GM12878 (cell line): Measurements from ENCODE around the gene ELMO2. TPM values are rescaled to one million over a fixed set of nuclear protein-coding genes. Genes with fewer than 3 reads are reported as not detected.

Experiments used
- ATF3 ChIP-seq: IDR thresholded peaks from 2 replicates; pipeline ENCODE4 v1.6.1; 2011; ENCODE audit warnings: low read depth, mild to moderate bottlenecking, low read length, moderate library complexity, borderline replicate concordance; ENCODE audit errors: extremely low read depth
- CEBPZ ChIP-seq: fragments of 150-350 bp; IDR thresholded peaks from 2 replicates; pipeline ENCODE4 v1.6.1; 2016; ENCODE audit warnings: low read depth, low read length
- DPF2 ChIP-seq: fragments of 450-650 bp; IDR thresholded peaks from 2 replicates; pipeline ENCODE4 v1.6.1; 2017; ENCODE audit warnings: mild to moderate bottlenecking
- HDAC2 ChIP-seq: fragments of 200-600 bp; sonication (generic); IDR thresholded peaks from 2 replicates; pipeline ENCODE4 v1.6.1; 2017
- KDM1A ChIP-seq: fragments of 200-600 bp; sonication (generic); IDR thresholded peaks from 2 replicates; pipeline ENCODE4 v1.6.1; 2016; ENCODE audit warnings: borderline replicate concordance
- NFXL1 ChIP-seq: fragments of 450-650 bp; IDR thresholded peaks from 2 replicates; pipeline ENCODE4 v1.6.1; 2017; ENCODE audit warnings: antibody characterized with exemption, mild to moderate bottlenecking, borderline replicate concordance
- NKRF ChIP-seq: fragments of 450-650 bp; conservative IDR thresholded peaks from 2 replicates; pipeline ENCODE4 v1.6.1; 2017; ENCODE audit warnings: mild to moderate bottlenecking, moderate library complexity
- PKNOX1 ChIP-seq: fragments of 450-650 bp; IDR thresholded peaks from 2 replicates; pipeline ENCODE4 v1.6.1; 2016; ENCODE audit warnings: mild to moderate bottlenecking
- RELB ChIP-seq: fragments of 450-650 bp; IDR thresholded peaks from 2 replicates; pipeline ENCODE4 v1.6.1; 2017; ENCODE audit warnings: low read depth, mild to moderate bottlenecking, moderate library complexity
- TCF12 ChIP-seq: IDR thresholded peaks from 2 replicates; pipeline ENCODE4 v1.6.1; 2011; ENCODE audit warnings: low read depth, mild to moderate bottlenecking, low read length
- ZBTB40 ChIP-seq: fragments of 450-650 bp; IDR thresholded peaks from 2 replicates; pipeline ENCODE4 v1.6.1; 2016; ENCODE audit warnings: mild to moderate bottlenecking, moderate library complexity, borderline replicate concordance
- ZZZ3 ChIP-seq: IDR thresholded peaks from 2 replicates; pipeline ENCODE4 v1.6.1; 2011; ENCODE audit warnings: low read depth; ENCODE audit not compliant: control insufficient read depth, insufficient read length
- polyA plus RNA-seq, 11 experiments: library from polyadenylated mRNA; depleted of rRNA in 4 of 11; unstranded in 6 of 11; stranded (reverse) in 5 of 11; fragments of >200 nt; fragmentation: Nextera tagmentation in 4 of 11; fragmentation: Illumina TruSeq in 1 of 11; extraction: Ambion mirVana in 4 of 11; extraction: Trizol in 1 of 11; gene quantifications; 1 replicate in 1 of 11; 2 replicates in 10 of 11; pipeline versions ENCODE4 v1.2.1 to v1.2.3, GENCODE V29; 2011 to 2016; ENCODE audit warnings: inconsistent platforms in 2 of 11, missing spikeins in 2 of 11, low read depth in 1 of 11
- total RNA-seq, 4 experiments: library from RNA; depleted of rRNA in 3 of 4; stranded (reverse); fragments of >200 nt in 3 of 4; fragmentation: Illumina TruSeq in 1 of 4; extraction: Trizol in 1 of 4; gene quantifications; 2 replicates each; pipeline versions ENCODE4 v1.2.1 to v1.2.3, GENCODE V29; 2013 to 2021

Gene ELMO2
- total and polyA plus RNA-seq, 10 of the 15 experiments (the other 5 are each of a cell fraction or from before 2014, with no cell fraction given), result 14.2 to 40.2 (median 37.6) TPM

- peak; percentile 79 for TF ChIP-seq RELB
- TF ChIP-seq CEBPZ, result no peak
- TF ChIP-seq ZZZ3, result no peak
- TF ChIP-seq ATF3, result no peak
- TF ChIP-seq HDAC2, result no peak
- TF ChIP-seq NKRF, result peak; percentile 97
- peak; percentile 52 for TF ChIP-seq TCF12
- TF ChIP-seq KDM1A, result no peak
- TF ChIP-seq ZBTB40, result peak; percentile 93
- TF ChIP-seq DPF2, result peak; percentile 95
- TF ChIP-seq PKNOX1, result peak; percentile 52; the same call in 1 of the 2 replicates
- no peak for TF ChIP-seq NFXL1
Observed at GRCh38 chr20:46363874-46364669, 42.3 kb downstream of the ELMO2 start (continued).
